HG02763 (cell line): ENCODE results near the gene KLK7.

Experiments used
- ATAC-seq: cut with Tn5 transposase; IDR thresholded peaks from one replicate; pipeline ENCODE4 v1.9.1; 2021; ENCODE audit warnings: mild to moderate bottlenecking, moderate library complexity; ENCODE audit not compliant: unreplicated experiment

The KLK7 gene

GRCh38 chr19:50983625-50984292, at the start of gene KLK7:
Gene KLK7, minus strand, starts transcription at chr19:50983917. Its CDS starts 1,518 bp downstream, at chr19:50982399.
- ATAC-seq: no peak

GRCh38 chr19:51031880-51032225, 48.1 kb upstream of the KLK7 start:
- ATAC-seq: no peak

DNA sequence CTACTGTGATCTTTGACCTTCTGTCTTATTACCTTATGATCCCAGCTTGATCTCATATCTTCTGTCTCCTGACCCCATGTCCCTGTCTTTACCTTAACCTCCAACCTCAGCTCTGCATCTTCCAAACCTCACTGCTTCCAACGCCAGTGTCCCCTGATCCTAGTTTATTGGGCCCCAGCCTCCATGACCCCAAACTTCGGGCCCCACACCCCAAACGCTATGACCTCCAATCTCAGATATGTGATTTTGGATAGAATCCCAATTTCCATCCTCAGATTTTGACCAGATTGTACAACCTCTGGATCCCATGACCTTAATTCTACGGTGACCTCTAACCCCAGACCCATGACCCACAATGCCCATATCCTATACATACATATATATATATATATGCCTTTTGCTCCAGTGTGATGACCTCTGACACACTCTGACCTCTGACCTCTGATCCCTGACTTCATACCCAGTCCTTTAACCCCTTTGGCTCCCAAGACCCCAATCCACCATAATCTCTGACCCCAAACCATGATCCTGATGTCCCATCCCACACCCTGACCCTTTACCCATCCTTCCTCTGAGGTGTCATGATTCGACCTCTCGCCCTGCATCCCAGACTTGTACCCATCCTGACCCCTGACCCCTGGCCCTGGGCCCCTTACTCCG, 47.6 kb upstream of the KLK7 start:
- ATAC-seq: no peak

DNA sequence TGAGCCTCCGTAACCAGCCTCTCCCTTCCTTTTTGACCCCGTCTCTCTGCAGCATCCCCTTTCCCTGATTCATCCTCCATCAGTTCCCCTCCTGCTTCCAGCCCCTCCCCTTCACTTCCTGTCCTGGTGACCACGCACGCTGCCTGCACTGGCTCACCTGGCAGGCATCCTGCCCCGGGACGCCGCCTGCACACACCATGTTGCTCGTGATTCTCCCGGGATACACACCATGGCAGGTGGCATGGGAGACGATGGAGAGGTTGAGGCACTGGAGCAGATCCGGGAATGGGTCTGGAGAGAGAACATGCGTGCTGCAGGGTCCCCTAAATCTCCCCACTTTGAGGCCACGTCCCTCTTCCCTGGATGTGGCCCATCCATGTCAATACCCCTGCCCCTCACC, 46.9 kb upstream of the KLK7 start:
- no peak for ATAC-seq

- ATAC-seq: no peak
Measured at GRCh38 chr19:51029718-51030117, 46.0 kb upstream of the KLK7 start.

- ATAC-seq: no peak
Measured at GRCh38 chr19:51027873-51028272, 44.2 kb upstream of the KLK7 start.

GRCh38 chr19:51027126-51027806, 43.5 kb upstream of the KLK7 start:
- no peak for ATAC-seq

DNA sequence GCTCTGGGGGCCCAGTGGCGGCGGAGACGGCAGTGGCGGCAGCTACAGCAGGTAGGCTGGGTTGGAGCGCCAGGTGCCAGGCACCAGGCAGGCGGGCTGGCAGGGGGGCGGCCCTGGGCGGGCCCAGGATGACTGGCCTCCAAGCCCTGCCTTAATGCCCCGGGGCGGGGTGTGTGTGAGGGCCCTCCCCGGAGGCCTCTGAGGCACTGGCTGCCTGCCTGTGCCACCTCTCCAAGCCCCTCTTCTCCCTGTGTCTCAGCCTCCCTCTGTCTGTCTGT, 42.8 kb upstream of the KLK7 start, which contains the start of gene KLK11:
KLK11 (minus strand) TSS at position 63 of the 278 bp plus-strand sequence. CDS start 985 bp downstream, outside the sequence.
- ATAC-seq: no peak

GRCh38 chr19:51025809-51026553, 42.3 kb upstream of the KLK7 start:
- ATAC-seq: no peak

DNA sequence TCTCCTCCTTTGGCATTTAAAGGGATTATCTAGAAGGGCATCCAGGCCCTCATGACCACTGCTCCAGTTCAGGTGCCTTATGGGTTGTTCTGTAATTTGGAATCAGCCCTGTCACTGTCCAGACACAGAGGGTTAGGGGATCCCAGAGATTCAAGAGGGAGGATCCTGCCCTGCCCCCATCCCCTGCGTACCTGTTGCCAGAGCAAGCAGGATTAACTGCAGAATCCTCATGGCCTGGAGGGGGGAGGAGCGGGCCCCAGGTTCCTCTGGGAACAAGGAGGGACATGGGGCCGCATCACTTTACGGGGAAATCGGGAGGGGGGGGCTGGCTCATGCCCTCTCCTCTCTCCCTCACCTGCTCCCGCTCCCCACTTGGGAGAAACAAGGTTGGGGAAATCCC, 41.7 kb upstream of the KLK7 start:
- no peak for ATAC-seq

- ATAC-seq: no peak
Measured at GRCh38 chr19:51024924-51025323, 41.2 kb upstream of the KLK7 start.

- ATAC-seq: no peak
Measured at GRCh38 chr19:51023946-51024345, 40.2 kb upstream of the KLK7 start.

GRCh38 chr19:51022526-51022925, 38.8 kb upstream of the KLK7 start:
- ATAC-seq: no peak

DNA sequence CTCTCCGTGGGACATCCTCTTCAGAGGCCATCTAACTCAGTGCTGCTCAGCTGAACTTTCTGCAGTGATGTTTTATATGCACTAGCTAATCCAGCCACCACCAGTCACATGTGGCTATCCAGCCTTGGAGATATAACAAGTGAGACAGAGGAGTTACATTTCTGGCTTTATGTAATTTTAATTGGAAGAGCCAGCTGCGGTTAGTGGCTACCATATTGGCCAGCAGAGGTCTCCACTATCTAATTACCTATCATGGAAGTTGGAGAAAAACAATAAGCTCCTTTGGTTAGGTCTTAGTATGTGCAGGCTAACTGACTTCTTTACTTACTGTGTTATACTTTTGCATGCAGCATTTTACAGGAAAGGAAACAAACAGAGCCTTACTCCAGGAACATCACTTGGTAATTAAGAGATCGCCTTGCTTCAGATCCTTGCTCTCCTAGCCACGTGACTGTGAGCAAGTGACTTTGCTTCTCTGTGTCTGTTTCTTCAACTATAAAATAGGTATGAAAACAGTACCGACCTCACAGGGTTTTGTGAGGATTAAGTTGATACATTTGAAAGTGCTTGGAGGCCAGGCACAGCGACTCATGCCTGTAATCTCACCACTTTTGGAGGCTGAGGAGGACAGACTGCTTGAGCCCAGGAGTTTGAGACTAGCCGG, 37.4 kb upstream of the KLK7 start:
- no peak for ATAC-seq

- no peak for ATAC-seq
Measured at GRCh38 chr19:51019544-51019925, 35.8 kb upstream of the KLK7 start, which contains the start of gene KLK10. Gene KLK10, minus strand, starts transcription at chr19:51019709. Its CDS starts 579 bp downstream, at chr19:51019130.

GRCh38 chr19:51018745-51019543, 35.2 kb upstream of the KLK7 start:
- ATAC-seq: no peak

DNA sequence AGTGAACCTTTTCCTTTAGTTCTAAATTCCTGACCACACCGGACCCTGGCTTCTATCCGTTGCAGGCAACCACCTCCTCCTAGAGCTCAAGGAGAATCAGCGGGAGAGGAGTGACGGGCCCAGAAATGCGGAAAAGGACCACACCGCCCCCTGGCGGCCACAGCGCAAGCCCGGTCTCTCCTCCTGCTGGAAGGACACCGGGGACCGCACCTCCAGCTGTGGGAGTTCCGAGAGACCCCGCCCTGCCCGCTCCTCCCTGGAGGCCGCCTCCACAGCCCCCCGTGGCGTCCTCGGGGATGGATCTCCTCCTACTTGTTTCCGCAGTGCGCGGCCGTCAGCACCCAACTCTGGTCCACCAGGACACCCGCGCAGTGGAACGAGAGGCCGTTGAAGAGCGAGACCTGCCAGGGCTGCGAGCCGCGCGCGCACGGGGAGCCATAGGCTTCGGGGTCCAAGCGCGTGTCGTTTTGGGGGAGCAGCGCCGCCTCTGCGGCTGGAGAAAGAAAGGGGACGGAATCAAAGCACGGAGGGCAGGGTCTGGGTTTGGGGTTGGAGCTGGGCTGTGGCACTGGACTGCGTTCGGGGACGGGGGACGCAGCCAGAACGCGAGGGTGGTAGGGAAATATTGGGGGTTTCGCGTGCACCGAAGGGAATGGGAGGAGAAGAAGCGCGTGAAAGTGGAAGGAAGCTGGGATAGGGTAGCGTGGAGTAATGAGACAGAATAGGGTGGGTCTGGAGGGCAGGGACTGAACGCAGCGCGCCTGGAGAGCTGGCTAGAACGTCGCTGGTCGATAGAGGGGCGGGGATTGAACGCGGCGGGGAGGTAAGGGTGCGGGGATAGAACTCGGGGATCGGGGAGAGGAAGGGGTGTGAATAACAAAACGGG, 33.3 kb upstream of the KLK7 start:
- no peak for ATAC-seq

GRCh38 chr19:51015691-51016267, 32.1 kb upstream of the KLK7 start:
- ATAC-seq: no peak

DNA sequence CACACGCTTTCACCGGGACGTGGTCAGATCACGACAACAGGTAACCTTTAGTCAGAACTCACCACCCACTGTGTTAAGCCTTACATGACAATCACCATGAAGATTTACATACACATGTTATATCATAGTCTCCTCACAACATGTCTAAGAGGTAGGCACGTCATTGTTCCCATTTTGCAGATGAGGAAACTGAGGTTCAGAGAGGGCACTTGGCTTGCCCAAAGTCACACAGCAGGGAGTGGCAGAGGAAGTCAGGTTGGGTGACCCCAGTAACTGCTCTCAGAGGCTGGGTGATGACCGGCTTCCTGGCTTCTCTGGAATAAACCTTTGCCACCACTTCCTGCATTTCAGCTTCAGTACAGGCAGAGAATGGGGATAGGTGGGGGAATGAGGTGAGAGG, 30.5 kb upstream of the KLK7 start:
- no peak for ATAC-seq
